Cardiac fibroblast (primary cell): Measurements from ENCODE around the gene PLCB4.

Experiments
- DNase-seq, 2 donors: peaks; one replicate each; pipeline versions ENCODE4 v3.0.0 to v3.0.0-alpha.2; 2010; ENCODE audit warnings: low read depth in 2 of 2
- H3K4me3 ChIP-seq, 2 donors: replicated peaks in 1 of 2; 1 replicate in 1 of 2; 2 replicates in 1 of 2; pipeline ENCODE4 v1.5.1; 2011; ENCODE audit warnings: low read depth in 2 of 2, low read length in 2 of 2, mild to moderate bottlenecking in 2 of 2, moderate library complexity in 1 of 2
- CTCF ChIP-seq: IDR thresholded peaks from one replicate; pipeline ENCODE4 v1.5.1; 2011; ENCODE audit warnings: low read depth, mild to moderate bottlenecking, low read length, inconsistent platforms

The PLCB4 gene

GRCh38 chr20:9093218-9093957, 24.5 kb downstream of the PLCB4 start:
- no peak for TF ChIP-seq CTCF

GRCh38 chr20:9099372-9099771, 30.5 kb downstream of the PLCB4 start:
- TF ChIP-seq CTCF: no peak
- DNase-seq: no peak
- H3K4me3 ChIP-seq: no peak overlapping the region

More at GRCh38 chr20:9093218-9093957, 24.5 kb downstream of the PLCB4 start:
- peak in 1 of 2 donors; percentile 14 for DNase-seq
- no peak overlapping the region for H3K4me3 ChIP-seq

GRCh38 chr20:9100691-9101090, 31.8 kb downstream of the PLCB4 start:
- no peak overlapping the region for H3K4me3 ChIP-seq
- DNase-seq: no peak
- TF ChIP-seq CTCF: no peak

- no peak overlapping the region for H3K4me3 ChIP-seq
- DNase-seq: no peak
- TF ChIP-seq CTCF: no peak
Measured at GRCh38 chr20:9102456-9102855, 33.6 kb downstream of the PLCB4 start.

GRCh38 chr20:9103955-9104354, 35.1 kb downstream of the PLCB4 start:
- no peak for DNase-seq
- TF ChIP-seq CTCF: no peak
- no peak overlapping the region for H3K4me3 ChIP-seq

GRCh38 chr20:9108260-9108659, 39.4 kb downstream of the PLCB4 start:
- no peak for TF ChIP-seq CTCF
- no peak overlapping the region for H3K4me3 ChIP-seq
- no peak for DNase-seq

GRCh38 chr20:9109566-9109965, 40.7 kb downstream of the PLCB4 start:
- H3K4me3 ChIP-seq: no peak overlapping the region
- DNase-seq: no peak
- TF ChIP-seq CTCF: no peak
